Right atrium auricular region (tissue), 2 donors: ENCODE measurements around the gene LDB3. TPM values are rescaled to one million over a fixed set of nuclear protein-coding genes. Genes with fewer than 3 reads are reported as not detected.
"Not testable (repeated sequence)": the region's sequence is repeated elsewhere in the genome, so short reads cannot be mapped to it uniquely, and the experiment has no call there.

Experiments
- DNase-seq: peaks from one replicate; pipeline ENCODE4 v3.0.0-alpha.2; 2019; ENCODE audit warnings: low spot score
- H3K27ac ChIP-seq, 2 donors: fragments of 200-600 bp; sonication (generic); 1 replicate in 1 of 2; 2 replicates in 1 of 2; pipeline ENCODE4 v1.5.1; 2016 to 2019
- H3K27me3 ChIP-seq, 2 donors: fragments of 200-600 bp; sonication (generic); one replicate each; pipeline versions ENCODE4 v1.5.1 to v1.6.0; 2017 to 2019
- H3K36me3 ChIP-seq: fragments of 200-600 bp; sonication (generic); one replicate; pipeline ENCODE4 v1.5.1; 2016
- H3K4me1 ChIP-seq, 2 donors: fragments of 200-600 bp; sonication (generic); one replicate each; pipeline versions ENCODE4 v1.5.1 to v1.6.0; 2017 to 2019
- H3K4me3 ChIP-seq, 2 donors: fragments of 200-600 bp; sonication (generic); 1 replicate in 1 of 2; 2 replicates in 1 of 2; pipeline ENCODE4 v1.5.1; 2017 to 2019; ENCODE audit warnings: mild to moderate bottlenecking in 1 of 2, moderate library complexity in 1 of 2
- H3K9me3 ChIP-seq, 2 donors: fragments of 200-600 bp; sonication (generic); one replicate each; pipeline ENCODE4 v1.5.1; 2019
- CTCF ChIP-seq, 2 donors: fragments of 200-600 bp; sonication (generic); IDR thresholded peaks; one replicate each; pipeline ENCODE4 v1.5.1; 2019; ENCODE audit warnings: antibody characterized with exemption in 2 of 2
- total RNA-seq, 2 donors: library from RNA; depleted of rRNA; stranded (reverse); fragments of >200 nt; gene quantifications; one replicate each; pipeline ENCODE4 v1.1.0, GENCODE V29; 2016

LDB3 gene
- total RNA-seq, 2 donors from 2014 or later, result 448 to 908 TPM

- Histone ChIP-seq H3K9me3 (no peaks in the 10 kb centered on the region), H3K27ac (peak overlapping the region; percentile 0 to 48), H3K4me3 (no peak overlapping the region), H3K4me1 (peaks cover 0 to 24% of the 10 kb centered on the region in 2 donors), H3K36me3 (no peaks in the 10 kb centered on the region), H3K27me3 (no peaks in the 10 kb centered on the region)
- no peak for DNase-seq
- TF ChIP-seq CTCF (IDR thresholded peaks at IDR 0.05), result no peak
Observed at GRCh38 chr10:86644794-86645445, 23.4 kb upstream of the LDB3 start.

- H3K4me1 ChIP-seq, result peaks cover 0 to 31% of the 10 kb centered on the region in 2 donors
- H3K9me3 ChIP-seq, H3K27me3 ChIP-seq, H3K36me3 ChIP-seq, H3K4me3 ChIP-seq, H3K27ac ChIP-seq: not testable (repeated sequence)
- peak; percentile 54 for DNase-seq
Observed at GRCh38 chr10:86645621-86646165, 22.6 kb upstream of the LDB3 start.

GRCh38 chr10:86646532-86646931 lies 21.8 kb upstream of the LDB3 start:
- Histone ChIP-seq H3K4me3 (no peak overlapping the region), H3K27me3 (no peaks in the 10 kb centered on the region), H3K9me3 (no peaks in the 10 kb centered on the region), H3K27ac (no peak overlapping the region), H3K36me3 (no peaks in the 10 kb centered on the region), H3K4me1 (peaks cover 0 to 38% of the 10 kb centered on the region in 2 donors)
- no peak for TF ChIP-seq CTCF (IDR thresholded peaks at IDR 0.05)
- DNase-seq, result peak; percentile 40

DNA sequence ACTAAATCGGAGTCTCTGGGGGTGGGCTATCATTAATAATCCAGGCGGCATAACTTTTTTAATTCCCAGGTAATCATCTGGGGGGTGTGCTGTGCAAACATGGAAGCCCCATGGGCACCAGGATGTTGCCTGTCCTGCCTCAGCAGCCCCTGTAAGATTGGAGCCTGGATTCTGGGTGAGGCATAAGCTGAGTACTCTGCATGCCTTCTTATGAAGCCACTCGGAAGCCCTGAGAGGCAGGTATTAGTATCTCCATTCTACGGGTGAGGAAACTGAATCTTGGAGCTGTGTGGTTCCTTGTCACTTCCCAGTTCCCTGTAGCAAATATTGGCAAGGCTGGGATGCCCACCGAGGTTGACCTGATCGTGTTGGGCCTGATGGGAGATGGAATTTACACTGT lies 21.4 kb upstream of the LDB3 start:
- peaks cover 0 to 42% of the 10 kb centered on the region in 2 donors for H3K4me1 ChIP-seq
- TF ChIP-seq CTCF (IDR thresholded peaks at IDR 0.05), result no peak
- no peaks in the 10 kb centered on the region for H3K27me3 ChIP-seq
- DNase-seq, result peak; percentile 23
- no peak overlapping the region for H3K27ac ChIP-seq
- no peaks in the 10 kb centered on the region for H3K9me3 ChIP-seq
- no peak overlapping the region for H3K4me3 ChIP-seq
- no peaks in the 10 kb centered on the region for H3K36me3 ChIP-seq

DNA sequence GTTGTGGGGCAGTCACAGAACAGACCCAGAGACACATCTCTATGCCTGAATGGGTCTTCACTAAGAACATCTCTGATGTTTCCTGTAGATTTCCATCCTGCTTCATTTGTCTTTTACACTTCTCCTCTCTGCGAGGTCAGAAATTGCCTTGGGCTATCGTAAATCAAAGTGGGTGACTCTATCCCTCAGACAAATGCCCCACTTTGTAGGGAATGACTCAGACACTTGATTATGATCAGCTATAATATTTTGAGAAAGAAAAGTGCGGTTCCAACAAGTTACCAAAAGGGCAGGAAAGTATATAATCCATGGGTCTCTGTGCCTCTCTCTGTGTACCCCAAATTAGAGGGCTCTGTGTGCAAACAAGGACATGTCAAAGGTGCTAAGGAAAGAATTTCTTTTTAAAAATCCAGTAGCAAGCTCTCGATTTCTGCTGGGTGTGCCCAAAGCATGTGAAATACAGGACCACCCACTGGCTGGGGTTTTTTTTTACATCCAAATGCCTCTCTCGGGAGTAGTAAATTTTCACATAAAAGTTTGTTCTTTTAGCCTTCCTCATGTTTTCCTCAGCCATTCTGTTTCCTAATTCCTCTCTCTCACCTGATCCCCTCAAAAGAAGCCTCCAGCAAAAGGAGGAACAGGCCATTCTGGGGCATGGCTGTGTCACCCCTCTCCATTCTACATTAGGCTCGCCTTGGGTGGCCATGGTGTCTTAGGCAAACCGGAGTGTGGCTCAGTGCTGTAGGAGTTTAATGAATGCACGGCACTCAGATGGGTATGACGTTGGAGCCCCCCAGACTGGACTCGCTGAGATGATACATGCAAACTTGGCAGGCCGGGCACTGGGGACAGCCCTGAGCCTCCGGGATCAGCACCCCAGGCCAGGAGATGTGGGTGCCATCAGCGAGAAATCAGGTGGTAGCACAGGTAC lies 20.3 kb upstream of the LDB3 start:
- no peak overlapping the region for H3K4me3 ChIP-seq
- H3K9me3 ChIP-seq, result no peaks in the 10 kb centered on the region
- TF ChIP-seq CTCF (IDR thresholded peaks at IDR 0.05), result no peak
- no peaks in the 10 kb centered on the region for H3K27me3 ChIP-seq
- no peaks in the 10 kb centered on the region for H3K36me3 ChIP-seq
- H3K4me1 ChIP-seq, result peaks cover 0 to 47% of the 10 kb centered on the region in 2 donors
- DNase-seq, result peak; percentile 52
- H3K27ac ChIP-seq, result peak overlapping the region; percentile 29 to 35
